MCF 10A (cell line): ENCODE measurements around the gene MAD2L1. TPM values are rescaled to one million over a fixed set of nuclear protein-coding genes. Genes with fewer than 3 reads are reported as not detected.

Experiments
- BruUV-seq: library from RNA; stranded (reverse); fragments of 400-500 nt; replicated peaks from 2 replicates; lab custom pipeline; 2021; lab: Mats Ljungman, UMichigan
- CTCF ChIA-PET: fragments of 300-600 bp; sonication (Branson Sonifier 250); formaldehyde crosslinking; extraction: SDS; loops from one replicate; lab custom pipeline; 2021; ENCODE audit warnings: antibody characterized with exemption, inconsistent platforms; lab: Yijun Ruan, JAX
- POLR2A ChIA-PET: fragments of 300-600, 350-650 bp; sonication (Branson Sonifier 250); formaldehyde crosslinking; extraction: SDS; loops from one replicate; lab custom pipeline; 2020; ENCODE audit warnings: antibody characterized with exemption, inconsistent platforms; lab: Yijun Ruan, JAX
- DNase-seq: peaks from one replicate; pipeline ENCODE4 v3.0.0-alpha.2; 2018; ENCODE audit not compliant: unreplicated experiment
- H3K27ac Mint-ChIP-seq: one replicate; pipeline ENCODE4 v1.8.0; 2022; ENCODE audit warnings: mild to moderate bottlenecking, low read depth, mixed read lengths; ENCODE audit not compliant: unreplicated experiment
- H3K27me3 Mint-ChIP-seq: one replicate; pipeline ENCODE4 v1.8.0; 2022; ENCODE audit warnings: mixed read lengths; ENCODE audit not compliant: insufficient read depth, unreplicated experiment
- H3K36me3 Mint-ChIP-seq: one replicate; pipeline ENCODE4 v1.8.0; 2022; ENCODE audit warnings: mild to moderate bottlenecking, moderate library complexity, mixed read lengths; ENCODE audit not compliant: insufficient read depth, unreplicated experiment
- H3K4me1 Mint-ChIP-seq: one replicate; pipeline ENCODE4 v1.8.0; 2022; ENCODE audit warnings: mixed read lengths; ENCODE audit not compliant: insufficient read depth, unreplicated experiment
- H3K4me3 Mint-ChIP-seq: one replicate; pipeline ENCODE4 v1.8.0; 2022; ENCODE audit warnings: mild to moderate bottlenecking, moderate library complexity, mixed read lengths; ENCODE audit not compliant: unreplicated experiment
- H3K9me3 Mint-ChIP-seq: one replicate; pipeline ENCODE4 v1.8.0; 2022; ENCODE audit warnings: mixed read lengths; ENCODE audit not compliant: unreplicated experiment
- intact Hi-C: fragments of 100-400 bp; cut with micrococcal nuclease; formaldehyde crosslinking; loops from 2 replicates; pipeline ENCODE4 v1.14.1; 2022
- total RNA-seq: library from RNA; stranded (reverse); gene quantifications from 2 replicates; pipeline ENCODE4 v1.2.3, GENCODE V29; 2022
- TF ChIP-seq, protein P1 (sequence below): fragments of 200-600 bp; IDR thresholded peaks from one replicate; pipeline ENCODE4 v1.8.0; 2022; ENCODE audit warnings: antibody characterized with exemption, mild to moderate bottlenecking; ENCODE audit not compliant: unreplicated experiment

The MAD2L1 gene
- total RNA-seq, 1 experiment from 2014 or later = 26.8 TPM

DNA sequence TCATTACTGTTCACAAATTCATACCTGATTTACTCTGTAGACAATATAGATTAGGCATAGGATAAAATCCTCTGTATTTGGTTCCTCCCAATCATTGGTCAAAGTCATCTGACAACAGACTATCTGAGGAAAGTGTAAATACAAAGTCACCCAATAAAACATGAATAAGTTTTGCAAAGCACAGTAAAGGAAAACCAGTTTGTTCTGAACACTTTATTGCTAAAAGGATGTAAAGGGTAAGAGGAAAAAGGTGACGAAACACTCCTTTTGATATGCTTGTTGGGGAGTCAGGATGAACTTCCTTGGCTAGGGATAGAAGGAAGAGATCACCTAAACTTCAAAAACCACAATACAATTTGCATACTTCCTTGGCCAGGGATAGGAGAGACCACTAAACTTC, 10.9 kb downstream of the MAD2L1 start:
- no peak overlapping the region for H3K27ac Mint-ChIP-seq
- no peak overlapping the region for H3K4me3 Mint-ChIP-seq
- no peak for DNase-seq
- peaks cover 8% of the 10 kb centered on the region for H3K4me1 Mint-ChIP-seq
- TF ChIP-seq, protein P1, sequence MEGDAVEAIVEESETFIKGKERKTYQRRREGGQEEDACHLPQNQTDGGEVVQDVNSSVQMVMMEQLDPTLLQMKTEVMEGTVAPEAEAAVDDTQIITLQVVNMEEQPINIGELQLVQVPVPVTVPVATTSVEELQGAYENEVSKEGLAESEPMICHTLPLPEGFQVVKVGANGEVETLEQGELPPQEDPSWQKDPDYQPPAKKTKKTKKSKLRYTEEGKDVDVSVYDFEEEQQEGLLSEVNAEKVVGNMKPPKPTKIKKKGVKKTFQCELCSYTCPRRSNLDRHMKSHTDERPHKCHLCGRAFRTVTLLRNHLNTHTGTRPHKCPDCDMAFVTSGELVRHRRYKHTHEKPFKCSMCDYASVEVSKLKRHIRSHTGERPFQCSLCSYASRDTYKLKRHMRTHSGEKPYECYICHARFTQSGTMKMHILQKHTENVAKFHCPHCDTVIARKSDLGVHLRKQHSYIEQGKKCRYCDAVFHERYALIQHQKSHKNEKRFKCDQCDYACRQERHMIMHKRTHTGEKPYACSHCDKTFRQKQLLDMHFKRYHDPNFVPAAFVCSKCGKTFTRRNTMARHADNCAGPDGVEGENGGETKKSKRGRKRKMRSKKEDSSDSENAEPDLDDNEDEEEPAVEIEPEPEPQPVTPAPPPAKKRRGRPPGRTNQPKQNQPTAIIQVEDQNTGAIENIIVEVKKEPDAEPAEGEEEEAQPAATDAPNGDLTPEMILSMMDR = no peak
- no peaks in the 10 kb centered on the region for H3K27me3 Mint-ChIP-seq
- peaks cover 12% of the 10 kb centered on the region for H3K36me3 Mint-ChIP-seq
- no TSS peak for BruUV-seq
- CTCF ChIA-PET = interaction anchor here (0.6 to 11.0 kb wide), 9 partner anchors 44 to 1072 kb away, joined by 3 to 121 read pairs (median 3); partner anchors contain the start of gene PDE5A
- POLR2A ChIA-PET = interaction anchor here (1.0 to 1.4 kb wide), 3 partner anchors 428 to 756 kb away, joined by 4 to 8 read pairs (median 4); partner anchors contain the start of gene PDE5A
- intact Hi-C loops = no loop called here
- H3K9me3 Mint-ChIP-seq = no peaks in the 10 kb centered on the region

DNA sequence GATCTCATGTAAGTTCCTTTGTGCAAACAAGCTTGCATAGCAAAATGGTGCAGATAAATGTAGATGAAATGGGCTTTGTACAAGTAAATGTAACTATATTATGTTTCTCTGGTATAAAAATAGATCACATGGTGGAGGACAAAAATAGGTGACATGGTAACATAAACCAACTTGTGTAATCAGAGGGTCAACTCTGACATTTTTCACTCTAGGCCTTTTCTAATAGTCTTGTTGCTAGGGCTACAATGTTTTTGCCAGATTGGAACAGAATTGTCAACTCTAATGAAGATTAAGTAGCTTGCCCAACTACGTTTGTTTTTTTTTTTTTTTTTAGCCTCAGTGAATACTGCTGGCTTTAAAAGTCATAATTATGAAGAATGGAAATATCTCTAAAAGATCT, 11.5 kb downstream of the MAD2L1 start:
- Mint-ChIP-seq H3K9me3 (no peaks in the 10 kb centered on the region), H3K4me1 (peaks cover 8% of the 10 kb centered on the region), H3K4me3 (no peak overlapping the region), H3K27ac (no peak overlapping the region), H3K36me3 (peaks cover 12% of the 10 kb centered on the region), H3K27me3 (no peaks in the 10 kb centered on the region)
- TF ChIP-seq, protein P1 = no peak
- intact Hi-C loops = no loop called here
- CTCF ChIA-PET = interaction anchor here (0.7 to 11.0 kb wide), 7 partner anchors 9 to 749 kb away, joined by 3 to 121 read pairs (median 3); partner anchors contain the start of gene PDE5A
- POLR2A ChIA-PET = interaction anchor here (0.6 to 1.0 kb wide), 3 partner anchors 366 to 755 kb away, joined by 3 to 4 read pairs (median 4); a partner anchor contains a TSS
- no TSS peak for BruUV-seq
- no peak for DNase-seq

DNA sequence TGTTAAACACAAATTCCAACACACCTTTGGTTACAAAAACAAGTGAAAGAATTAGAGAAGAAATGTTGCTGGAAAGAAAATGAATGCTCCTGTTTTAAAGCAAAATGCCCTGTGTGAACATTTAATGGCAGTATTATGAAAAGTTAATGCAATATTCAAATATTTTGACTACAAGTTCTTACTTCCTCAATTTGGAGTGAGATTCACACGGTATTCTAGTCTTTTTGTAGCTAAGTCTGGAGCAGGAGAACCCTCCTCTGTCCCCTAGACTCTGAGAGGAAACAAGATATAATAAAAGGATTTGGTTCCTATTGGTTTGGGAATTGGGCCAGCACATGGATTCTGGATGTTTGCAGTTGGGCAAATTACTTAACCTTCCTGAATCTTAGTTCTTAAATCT, 12.7 kb downstream of the MAD2L1 start:
- intact Hi-C loops = loop anchor here (2.0 kb wide), 1 partner anchor 267 kb away; no protein-coding TSS in a partner anchor
- Mint-ChIP-seq H3K9me3 (no peaks in the 10 kb centered on the region), H3K27me3 (no peaks in the 10 kb centered on the region), H3K4me1 (peaks cover 13% of the 10 kb centered on the region), H3K27ac (no peak overlapping the region), H3K36me3 (peaks cover under 1% of the 10 kb centered on the region), H3K4me3 (no peak overlapping the region)
- CTCF ChIA-PET = interaction anchor here (0.6 to 11.0 kb wide), 7 partner anchors 12 to 740 kb away, joined by 3 to 121 read pairs (median 3); partner anchors contain the start of gene PDE5A
- TF ChIP-seq, protein P1 = no peak
- BruUV-seq = no TSS peak
- POLR2A ChIA-PET = interaction anchor here (0.6 to 1.6 kb wide), 3 partner anchors 9 to 496 kb away, joined by 3 to 7 read pairs (median 3); no protein-coding TSS in a partner anchor
- no peak for DNase-seq

DNA sequence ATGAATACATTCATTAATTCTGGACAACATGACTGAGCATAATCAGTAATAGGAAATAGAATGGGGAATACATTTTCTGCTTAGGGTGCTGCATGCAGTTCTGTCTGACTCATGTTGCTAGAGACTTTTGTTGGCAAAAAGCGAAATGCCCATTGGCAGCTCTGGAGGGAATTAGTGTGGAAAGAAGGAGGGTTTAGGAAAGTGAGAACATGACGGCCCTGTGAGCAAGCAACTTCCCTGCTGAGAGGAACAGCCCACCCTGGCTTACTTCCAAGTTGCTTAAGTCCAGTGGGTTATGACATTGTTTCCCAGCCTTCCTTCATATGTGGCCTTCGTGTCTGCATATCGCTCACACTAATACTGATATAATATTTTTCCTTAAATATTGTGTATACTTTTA, 13.8 kb downstream of the MAD2L1 start:
- CTCF ChIA-PET = interaction anchor here (5.9 to 11.0 kb wide), 2 partner anchors 424 to 495 kb away, joined by 62 to 121 read pairs; partner anchors contain the start of gene PDE5A
- TF ChIP-seq, protein P1 = no peak
- DNase-seq = peak; percentile 99
- Mint-ChIP-seq H3K4me1 (peaks cover 13% of the 10 kb centered on the region), H3K36me3 (no peaks in the 10 kb centered on the region), H3K27me3 (no peaks in the 10 kb centered on the region), H3K9me3 (no peaks in the 10 kb centered on the region), H3K27ac (peak overlapping the region; percentile 55), H3K4me3 (no peak overlapping the region)
- BruUV-seq = no TSS peak
- intact Hi-C loops = loop anchor here (2.0 kb wide), 1 partner anchor 266 kb away; no protein-coding TSS in a partner anchor
- POLR2A ChIA-PET = interaction anchor here (1.2 to 1.6 kb wide), 2 partner anchors 10 to 495 kb away, joined by 3 to 7 read pairs; no protein-coding TSS in a partner anchor
